ENCODE results near the gene MMP24OS.
"Not testable (repeated sequence)": the region's sequence is repeated elsewhere in the genome, so short reads cannot be mapped to it uniquely, and the experiment has no call there.

MMP24OS gene

GRCh38 chr20:35253010-35253409 lies 24.9 kb downstream of the MMP24OS start:
- no peaks in the 10 kb centered on the region for H3K36me3 ChIP-seq (replicated peaks; ENCODE audit: low read depth, low read length)
- no peak overlapping the region for H3K4me2 ChIP-seq (ENCODE audit: low read length)
- H2AFZ ChIP-seq (ENCODE audit: low read depth, low read length): no peak overlapping the region
- H3K9ac ChIP-seq (ENCODE audit: low read length): no peak overlapping the region
- H4K20me1 ChIP-seq (ENCODE audit: insufficient read depth, low read length): no peaks in the 10 kb centered on the region
- H3K79me2 ChIP-seq (ENCODE audit: low read length): no peaks in the 10 kb centered on the region
- H3K9me3 ChIP-seq (ENCODE audit: insufficient read depth, low read length): no peaks in the 10 kb centered on the region
- H3K27ac ChIP-seq (ENCODE audit: low read length): no peak overlapping the region
- peaks cover 4% of the 10 kb centered on the region; the same call in 1 of the 2 replicates for H3K27me3 ChIP-seq (ENCODE audit: low read depth, low read length)
- no peak for TF ChIP-seq CTCF (IDR thresholded peaks at IDR 0.05; ENCODE audit: low read depth, low read length)
- 0 out of 2 replicates have a peak, but pooled peaks cover 3% of the 10 kb centered on the region for H3K4me1 ChIP-seq (ENCODE audit: low read length)
- H3K4me3 ChIP-seq (ENCODE audit: low read length): no peak overlapping the region

GRCh38 chr20:35252598-35252997 lies 25.3 kb downstream of the MMP24OS start:
- not testable (repeated sequence) for H2AFZ ChIP-seq (ENCODE audit: low read depth, low read length); H3K36me3 ChIP-seq (replicated peaks; ENCODE audit: low read depth, low read length); H3K9ac ChIP-seq (ENCODE audit: low read length); H3K4me3 ChIP-seq (ENCODE audit: low read length); H3K27me3 ChIP-seq (ENCODE audit: low read depth, low read length); H3K4me2 ChIP-seq (ENCODE audit: low read length); H3K79me2 ChIP-seq (ENCODE audit: low read length); H4K20me1 ChIP-seq (ENCODE audit: insufficient read depth, low read length); H3K9me3 ChIP-seq (ENCODE audit: insufficient read depth, low read length); H3K27ac ChIP-seq (ENCODE audit: low read length); H3K4me1 ChIP-seq (ENCODE audit: low read length)

- Histone ChIP-seq H3K4me2 (ENCODE audit: low read length) (no peak overlapping the region), H3K4me3 (ENCODE audit: low read length) (no peak overlapping the region), H3K36me3 (replicated peaks; ENCODE audit: low read depth, low read length) (no peaks in the 10 kb centered on the region), H2AFZ (ENCODE audit: low read depth, low read length) (no peak overlapping the region), H3K9me3 (ENCODE audit: insufficient read depth, low read length) (no peaks in the 10 kb centered on the region), H3K79me2 (ENCODE audit: low read length) (no peaks in the 10 kb centered on the region), H3K4me1 (ENCODE audit: low read length) (0 out of 2 replicates have a peak, but pooled peaks cover 3% of the 10 kb centered on the region), H4K20me1 (ENCODE audit: insufficient read depth, low read length) (no peaks in the 10 kb centered on the region), H3K9ac (ENCODE audit: low read length) (no peak overlapping the region), H3K27ac (ENCODE audit: low read length) (no peak overlapping the region), H3K27me3 (ENCODE audit: low read depth, low read length) (peaks cover under 1% of the 10 kb centered on the region; the same call in 1 of the 2 replicates)
- no peak for TF ChIP-seq EZH2phosphoT487 (IDR thresholded peaks at IDR 0.05; ENCODE audit: low read depth)
- no peak for TF ChIP-seq CTCF (IDR thresholded peaks at IDR 0.05; ENCODE audit: low read depth, low read length)
These were observed 25.9 kb downstream of the MMP24OS start for GRCh38 chr20:35252037-35252461.

GRCh38 chr20:35251613-35251940 lies 26.3 kb downstream of the MMP24OS start:
- Histone ChIP-seq H3K4me2 (ENCODE audit: low read length) (no peak overlapping the region), H4K20me1 (ENCODE audit: insufficient read depth, low read length) (no peaks in the 10 kb centered on the region), H3K27ac (ENCODE audit: low read length) (no peak overlapping the region), H3K79me2 (ENCODE audit: low read length) (no peaks in the 10 kb centered on the region), H2AFZ (ENCODE audit: low read depth, low read length) (no peak overlapping the region), H3K27me3 (ENCODE audit: low read depth, low read length) (peaks cover 4% of the 10 kb centered on the region; the same call in 1 of the 2 replicates), H3K4me1 (ENCODE audit: low read length) (0 out of 2 replicates have a peak, but pooled peaks cover 3% of the 10 kb centered on the region), H3K36me3 (replicated peaks; ENCODE audit: low read depth, low read length) (no peaks in the 10 kb centered on the region), H3K4me3 (ENCODE audit: low read length) (no peak overlapping the region), H3K9me3 (ENCODE audit: insufficient read depth, low read length) (no peaks in the 10 kb centered on the region), H3K9ac (ENCODE audit: low read length) (no peak overlapping the region)
- TF ChIP-seq CTCF (IDR thresholded peaks at IDR 0.05; ENCODE audit: low read depth, low read length) (no peak), EZH2phosphoT487 (IDR thresholded peaks at IDR 0.05; ENCODE audit: low read depth) (no peak)

Measured in OCI-LY3 (cell line).